HG02943 (cell line): ENCODE measurements around the gene COX8A.

Experiments used
- ATAC-seq: cut with Tn5 transposase; IDR thresholded peaks from one replicate; pipeline ENCODE4 v1.9.1; 2021; ENCODE audit warnings: mild to moderate bottlenecking, low read depth, moderate library complexity; ENCODE audit not compliant: unreplicated experiment

The COX8A gene

DNA sequence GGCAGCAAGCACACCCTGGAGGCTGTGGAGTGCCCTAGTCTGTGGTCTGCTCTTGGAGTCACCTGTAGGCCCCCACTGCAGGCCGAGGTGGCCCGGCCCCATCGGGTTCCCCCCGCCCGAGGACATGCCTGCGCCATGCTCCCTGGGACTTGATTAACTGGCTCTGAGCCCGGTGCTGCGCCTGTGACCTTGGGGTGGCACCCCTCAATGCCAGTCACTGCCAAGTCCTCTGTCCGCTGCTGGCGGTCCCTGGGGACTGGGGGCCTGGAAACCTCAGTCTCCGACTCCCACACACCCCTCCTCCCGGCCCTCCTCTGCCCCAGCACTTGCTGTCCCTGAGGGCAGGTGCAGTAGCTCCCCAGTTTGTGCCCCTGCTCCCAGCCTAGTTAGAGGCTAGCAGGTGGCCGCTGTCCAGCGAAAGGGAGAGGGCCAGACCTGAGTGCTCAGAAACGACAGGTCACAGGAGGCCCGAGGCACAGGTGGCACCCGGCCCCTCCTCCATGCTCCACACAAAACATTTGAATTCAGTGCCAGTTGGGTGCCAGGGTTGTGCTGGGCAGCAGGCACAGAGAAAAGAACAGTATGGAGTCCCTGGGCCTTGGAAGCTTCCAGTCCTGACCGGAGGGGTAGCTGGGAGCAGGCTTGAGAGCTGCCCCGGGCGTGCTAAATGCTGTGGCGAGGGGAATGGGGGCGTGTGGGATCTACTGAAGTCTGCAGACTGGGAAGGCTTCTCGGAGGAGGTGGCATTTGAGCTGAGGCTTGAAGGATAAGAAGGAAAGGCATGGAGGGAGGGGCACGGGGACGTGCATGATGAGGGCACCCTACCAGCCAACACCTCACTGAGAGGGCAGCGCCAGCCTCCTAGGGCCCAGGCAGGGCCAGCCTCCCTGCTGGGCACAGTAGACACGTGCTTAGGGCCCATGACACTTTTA is 45.0 kb downstream of the COX8A start:
- ATAC-seq = no peak

DNA sequence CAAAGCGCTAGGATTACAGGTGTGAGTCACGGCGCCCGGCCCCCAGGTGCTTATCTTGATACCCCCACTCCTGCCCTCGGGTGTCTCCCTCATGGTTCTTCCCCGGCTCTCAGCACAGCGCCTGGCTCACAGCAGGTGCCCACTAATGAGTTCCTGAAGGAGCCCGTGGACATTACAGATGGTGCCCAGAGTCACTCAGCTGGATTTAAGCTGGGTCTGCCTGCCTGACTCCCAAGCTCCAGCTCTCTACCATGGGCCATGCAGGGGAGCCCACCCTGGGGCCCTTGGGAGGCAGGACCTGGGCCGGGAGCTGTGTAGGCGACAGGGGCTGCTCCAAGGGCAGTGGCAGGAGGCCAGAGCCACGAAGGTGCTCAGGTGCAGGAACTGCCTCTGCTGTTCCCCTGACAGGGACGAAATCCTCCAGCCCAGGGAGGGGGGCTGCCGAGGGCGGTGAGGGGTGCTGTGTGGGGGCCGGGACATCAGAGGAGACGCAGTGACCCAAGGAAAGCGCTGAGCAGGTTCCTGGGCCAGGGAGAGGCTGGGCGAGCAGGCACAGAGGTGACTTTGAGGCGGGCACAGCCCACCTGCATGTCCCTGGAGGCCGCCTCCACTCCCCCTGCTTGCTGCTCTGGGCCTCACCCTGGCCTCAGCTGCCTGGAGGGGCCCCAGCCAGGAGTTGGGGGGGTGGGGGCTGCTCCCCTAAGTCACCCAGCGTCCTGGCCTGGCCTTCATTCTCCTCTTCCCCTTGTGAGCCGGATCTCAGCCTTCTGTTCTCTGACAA is 46.7 kb downstream of the COX8A start:
- ATAC-seq = no peak

DNA sequence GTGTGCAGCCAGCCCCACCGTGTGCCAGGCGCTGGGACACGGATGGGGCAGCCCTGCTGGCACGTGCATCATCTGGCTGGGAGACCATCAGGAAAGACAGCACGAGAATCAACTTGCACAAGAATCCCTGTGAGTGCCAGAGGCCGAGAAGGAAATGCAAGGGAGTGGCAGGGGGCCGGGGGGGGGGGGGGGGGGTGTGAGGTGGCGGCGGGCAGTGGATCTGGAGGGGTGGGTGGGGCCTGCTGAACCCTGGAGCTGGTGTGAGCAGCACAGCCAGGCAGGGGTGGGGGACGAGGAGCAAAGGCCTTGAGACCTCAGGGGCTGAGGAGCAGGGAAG is 47.3 kb downstream of the COX8A start:
- no peak for ATAC-seq

DNA sequence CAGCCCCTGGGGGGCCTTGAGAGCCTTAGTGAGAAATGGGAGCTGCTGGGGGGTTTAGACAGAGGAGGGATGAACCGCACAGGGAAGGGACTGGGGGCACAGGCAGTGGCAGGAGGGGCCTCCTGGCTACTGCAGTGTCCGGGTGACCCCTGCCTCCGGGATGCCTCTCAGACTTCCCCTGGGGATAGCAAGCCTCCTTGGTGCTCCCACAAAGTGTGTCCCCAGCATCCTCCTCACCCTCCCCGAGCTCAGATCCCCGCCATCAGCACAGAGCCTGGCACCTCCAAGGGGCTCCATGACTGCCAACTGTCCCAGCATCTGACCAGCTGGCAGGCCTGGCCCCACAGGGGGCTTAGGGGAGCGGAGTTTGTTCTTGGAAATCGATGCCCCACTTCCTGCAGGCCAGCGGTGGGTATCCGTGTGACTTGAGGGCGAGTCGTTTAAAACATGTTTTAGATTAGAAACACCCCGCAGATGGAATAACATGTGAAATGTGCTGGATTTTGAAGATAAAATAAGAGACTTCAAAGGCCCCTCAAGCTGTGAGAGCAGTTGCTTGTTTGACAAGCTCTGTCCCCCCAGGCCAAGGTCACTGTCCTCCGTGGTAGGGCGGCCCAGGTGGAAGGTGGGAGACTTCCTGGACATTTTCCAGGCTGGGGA is 47.8 kb downstream of the COX8A start:
- ATAC-seq = no peak

DNA sequence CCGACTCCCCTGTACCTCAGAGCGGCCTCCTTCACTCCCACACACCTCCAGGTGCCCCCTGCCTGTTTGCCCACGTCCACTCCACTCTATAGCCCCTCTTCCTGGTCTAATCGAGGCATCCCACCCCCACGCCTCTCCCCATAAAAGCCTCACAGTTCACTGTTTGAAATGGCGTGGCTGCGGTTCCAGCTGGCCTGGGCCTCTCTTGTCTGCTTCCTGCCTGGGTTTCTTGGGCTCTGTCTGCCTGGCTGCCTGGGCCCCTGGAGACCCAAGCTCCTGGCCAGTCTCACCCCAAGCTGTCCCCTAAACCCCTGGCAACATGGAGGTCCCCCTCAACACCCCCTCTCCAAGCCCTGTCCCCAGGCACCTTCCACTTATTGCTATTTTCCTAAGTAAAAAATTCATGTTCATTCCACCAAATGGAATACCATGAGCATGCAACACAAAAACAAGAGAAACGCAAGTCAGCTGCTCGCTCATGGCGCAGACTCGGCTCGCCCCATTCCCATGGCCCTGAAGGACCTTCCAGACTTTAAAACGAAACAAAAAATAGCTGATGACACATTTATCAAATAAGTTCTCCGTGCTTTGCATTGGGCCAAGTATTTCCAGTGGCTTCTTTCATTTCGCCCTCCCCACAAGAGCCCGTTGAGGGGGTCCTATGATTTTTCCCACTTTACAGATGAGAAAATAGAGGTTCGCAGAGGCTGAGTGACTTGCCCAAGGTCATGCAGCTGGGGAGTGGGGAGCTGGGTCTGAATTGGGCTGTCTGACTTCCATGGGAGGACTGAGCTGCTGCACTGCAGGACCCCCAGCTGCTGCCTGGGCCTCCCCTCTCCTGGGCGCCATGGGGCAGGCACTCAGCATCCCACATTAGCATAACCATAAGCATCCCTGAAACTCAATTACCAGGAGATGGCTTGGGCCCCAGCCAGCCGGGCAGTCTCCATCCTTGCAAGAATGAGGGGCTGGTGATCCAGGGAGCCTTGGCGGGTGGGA is 49.6 kb downstream of the COX8A start:
- no peak for ATAC-seq

DNA sequence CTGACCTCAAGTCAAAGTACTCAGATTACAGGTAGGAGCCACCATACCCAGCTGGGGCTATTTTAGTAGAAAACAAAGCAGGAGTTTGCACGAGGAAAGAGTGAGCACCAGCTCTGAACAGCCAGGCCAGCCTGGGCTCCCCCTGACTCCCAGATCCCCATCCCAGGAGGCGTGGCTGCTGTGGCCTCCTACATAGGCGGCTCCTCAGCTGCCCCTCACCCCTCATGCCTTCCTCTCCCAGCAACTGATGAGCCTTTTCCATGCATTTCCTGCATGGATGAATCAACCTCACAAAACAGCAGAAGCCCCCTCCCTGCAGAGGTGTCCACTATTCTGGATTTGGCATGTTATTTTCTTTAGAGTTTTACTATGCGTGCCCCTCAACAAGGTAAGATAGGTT is 50.8 kb downstream of the COX8A start:
- no peak for ATAC-seq
